Tibial nerve (tissue), 4 donors: ENCODE results near the gene ARID4B. TPM values are rescaled to one million over a fixed set of nuclear protein-coding genes. Genes with fewer than 3 reads are reported as not detected.
A peak's percentile ranks its signal among the peaks of the same experiment; 100 is the strongest.

ENCODE experiments used
- DNase-seq, 2 donors: peaks; one replicate each; pipeline ENCODE4 v3.0.0-alpha.2; 2019; ENCODE audit warnings: low spot score in 2 of 2
- H3K27ac ChIP-seq, 4 donors: fragments of 200-600 bp; sonication (generic) in 3 of 4; one replicate each; pipeline ENCODE4 v1.5.1; 2017 to 2019; ENCODE audit warnings: mild to moderate bottlenecking in 1 of 4
- H3K27me3 ChIP-seq, 2 donors: fragments of 200-600 bp; sonication (generic) in 1 of 2; one replicate each; pipeline versions ENCODE4 v1.5.1 to v1.6.0; 2017 to 2019
- H3K36me3 ChIP-seq, 3 donors: fragments of 200-600 bp; sonication (generic); one replicate each; pipeline ENCODE4 v1.5.1; 2018 to 2019
- H3K4me1 ChIP-seq, 4 donors: fragments of 200-600 bp; sonication (generic) in 3 of 4; one replicate each; pipeline ENCODE4 v1.5.1; 2017 to 2019
- H3K4me3 ChIP-seq, 4 donors: fragments of 200-600 bp; sonication (generic) in 3 of 4; one replicate each; pipeline ENCODE4 v1.5.1; 2017 to 2019; ENCODE audit warnings: mild to moderate bottlenecking in 1 of 4, moderate library complexity in 1 of 4
- H3K9me3 ChIP-seq, 4 donors: fragments of 200-600 bp; sonication (generic) in 3 of 4; one replicate each; pipeline ENCODE4 v1.5.1; 2017 to 2019
- CTCF ChIP-seq, 5 experiments: fragments of 200-600 bp in 3 of 5; fragments of 450-650 bp in 2 of 5; sonication (generic) in 3 of 5; IDR thresholded peaks; one replicate each; pipeline ENCODE4 v1.5.1; 2016 to 2019; ENCODE audit warnings: antibody characterized with exemption in 5 of 5, mild to moderate bottlenecking in 3 of 5, moderate library complexity in 2 of 5
- EP300 ChIP-seq, 2 donors: sonication (generic); formaldehyde crosslinking; IDR thresholded peaks; one replicate each; pipeline ENCODE4 v1.6.1; 2017; ENCODE audit warnings: antibody characterized with exemption in 2 of 2, mild to moderate bottlenecking in 1 of 2
- POLR2A ChIP-seq, 2 donors: fragments of 450-650 bp; IDR thresholded peaks; one replicate each; pipeline ENCODE4 v1.6.1; 2017; ENCODE audit warnings: antibody characterized with exemption in 2 of 2, mild to moderate bottlenecking in 2 of 2, moderate library complexity in 2 of 2
- WGBS, 2 donors: methylation state at CpG; one replicate each; pipeline ENCODE4 v1.1.5; 2018; 5-methylcytosine and 5-hydroxymethylcytosine counted together
- total RNA-seq, 4 donors: library from RNA; depleted of rRNA; stranded (reverse); fragments of >200 nt; gene quantifications; one replicate each; pipeline ENCODE4 v1.1.0, GENCODE V29; 2016

Gene ARID4B
- total RNA-seq, 4 donors from 2014 or later: 41.6 to 58.8 (median 46.8) TPM

DNA sequence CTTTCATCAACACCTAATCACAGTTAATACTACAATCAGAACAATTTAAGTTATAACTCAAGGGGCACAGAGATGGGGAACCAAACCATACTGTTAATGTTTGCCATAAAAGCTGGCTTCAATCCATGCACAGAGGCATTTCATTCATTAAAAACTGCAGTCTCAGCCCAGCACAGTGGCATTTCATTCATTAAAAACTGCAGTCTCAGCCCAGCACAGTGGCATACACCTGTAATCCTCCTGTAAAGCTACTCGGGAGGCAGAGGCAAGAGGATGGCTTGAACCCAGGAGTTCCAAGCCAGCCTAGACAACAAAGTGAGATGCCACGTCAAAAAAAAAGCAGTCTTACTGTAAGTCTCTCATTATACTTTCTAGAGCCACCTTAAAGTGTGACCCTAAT is 29.2 kb downstream of the ARID4B start:
- H3K27me3 ChIP-seq: no peaks in the 10 kb centered on the region
- H3K4me1 ChIP-seq: peaks cover 0 to 40% (median 8%) of the 10 kb centered on the region in 4 donors
- WGBS, 2 donors: 57 to 59% methylated on average over 2 of the region's 2 CpGs
- no peak overlapping the region for H3K4me3 ChIP-seq
- no peaks in the 10 kb centered on the region for H3K9me3 ChIP-seq
- DNase-seq: no peak
- no peak overlapping the region for H3K27ac ChIP-seq
- no peaks in the 10 kb centered on the region for H3K36me3 ChIP-seq
- no peak for TF ChIP-seq POLR2A (IDR thresholded peaks at IDR 0.05)
- TF ChIP-seq EP300 (IDR thresholded peaks at IDR 0.05): no peak
- no peak for TF ChIP-seq CTCF (IDR thresholded peaks at IDR 0.05)

- DNase-seq: no peak
- no peak overlapping the region for H3K27ac ChIP-seq
- 59 to 79% methylated on average over 3 of the region's 3 CpGs for WGBS, 2 donors
- H3K4me1 ChIP-seq: peaks cover 0 to 42% (median 8%) of the 10 kb centered on the region in 4 donors
- no peaks in the 10 kb centered on the region for H3K9me3 ChIP-seq
- H3K27me3 ChIP-seq: no peaks in the 10 kb centered on the region
- H3K4me3 ChIP-seq: no peak overlapping the region
- H3K36me3 ChIP-seq: no peaks in the 10 kb centered on the region
- TF ChIP-seq EP300 (IDR thresholded peaks at IDR 0.05): no peak
- TF ChIP-seq CTCF (IDR thresholded peaks at IDR 0.05): no peak
- TF ChIP-seq POLR2A (IDR thresholded peaks at IDR 0.05): no peak
These were observed 30.4 kb downstream of the ARID4B start for GRCh38 chr1:235297579-235297978.

- DNase-seq: no peak
- Histone ChIP-seq H3K4me1 (peaks cover 0 to 45% (median 14%) of the 10 kb centered on the region in 4 donors), H3K4me3 (no peak overlapping the region), H3K27ac (no peak overlapping the region), H3K36me3 (no peaks in the 10 kb centered on the region), H3K9me3 (no peaks in the 10 kb centered on the region), H3K27me3 (no peaks in the 10 kb centered on the region)
- WGBS, 2 donors: 100% methylated on average over 1 of the region's 1 CpG
- TF ChIP-seq CTCF (IDR thresholded peaks at IDR 0.05) (no peak), POLR2A (IDR thresholded peaks at IDR 0.05) (no peak), EP300 (IDR thresholded peaks at IDR 0.05) (no peak)
These were observed 31.2 kb downstream of the ARID4B start for GRCh38 chr1:235296729-235297128.

- H3K27me3 ChIP-seq: no peaks in the 10 kb centered on the region
- TF ChIP-seq POLR2A (IDR thresholded peaks at IDR 0.05) (no peak), CTCF (IDR thresholded peaks at IDR 0.05) (no peak), EP300 (IDR thresholded peaks at IDR 0.05) (no peak)
- H3K36me3 ChIP-seq: no peaks in the 10 kb centered on the region
- H3K4me1 ChIP-seq: peaks cover 0 to 47% (median 14%) of the 10 kb centered on the region in 4 donors
- WGBS, 2 donors: 84% methylated on average over 5 of the region's 5 CpGs
- H3K4me3 ChIP-seq: no peak overlapping the region
- peak overlapping the region in 1 of 4 donors; percentile 18 for H3K27ac ChIP-seq
- DNase-seq: no peak
- H3K9me3 ChIP-seq: no peaks in the 10 kb centered on the region
These were observed 32.1 kb downstream of the ARID4B start for GRCh38 chr1:235295902-235296350.

GRCh38 chr1:235293322-235293942 is 34.5 kb downstream of the ARID4B start:
- Histone ChIP-seq H3K4me1 (peaks cover 0 to 44% (median 8%) of the 10 kb centered on the region in 4 donors), H3K9me3 (no peaks in the 10 kb centered on the region), H3K27me3 (no peaks in the 10 kb centered on the region), H3K27ac (no peak overlapping the region), H3K4me3 (no peak overlapping the region), H3K36me3 (no peaks in the 10 kb centered on the region)
- no peak for TF ChIP-seq CTCF (IDR thresholded peaks at IDR 0.05)
- TF ChIP-seq POLR2A (IDR thresholded peaks at IDR 0.05): no peak
- TF ChIP-seq EP300 (IDR thresholded peaks at IDR 0.05): no peak
- DNase-seq: no peak
